HL-60 (cell line): ENCODE data around the gene PKP4.
"Not testable (repeated sequence)": the region's sequence is repeated elsewhere in the genome, so short reads cannot be mapped to it uniquely, and the experiment has no call there.

Source experiments
- DNase-seq, 2 experiments: peaks; one replicate each; pipeline ENCODE4 v3.0.0-alpha.2; 2010 to 2020; ENCODE audit warnings: low read depth in 1 of 2, low spot score in 1 of 2
- H3K27ac ChIP-seq: fragments of 250-450 bp; sonication (Bioruptor Pico); replicated peaks from 2 replicates; pipeline ENCODE4 v1.5.1; 2020; ENCODE audit warnings: mild to moderate bottlenecking, moderate library complexity
- H3K27me3 ChIP-seq: fragments of 250-450 bp; sonication (Bioruptor Pico); 2 replicates; pipeline ENCODE4 v1.5.1; 2021; ENCODE audit warnings: mild to moderate bottlenecking, moderate library complexity; ENCODE audit not compliant: insufficient read depth, poor library complexity, severe bottlenecking
- H3K4me3 ChIP-seq: replicated peaks from 2 replicates; pipeline ENCODE4 v1.5.1; 2011; ENCODE audit warnings: mild to moderate bottlenecking, control low read depth, low read length; ENCODE audit not compliant: insufficient read depth
- GABPA ChIP-seq: IDR thresholded peaks from 2 replicates; pipeline ENCODE4 v1.6.1; 2012; ENCODE audit warnings: low read depth
- POLR2AphosphoS5 ChIP-seq: IDR thresholded peaks from 2 replicates; pipeline ENCODE4 v1.6.1; 2012; ENCODE audit warnings: low read depth
- SPI1 ChIP-seq: IDR thresholded peaks from 2 replicates; pipeline ENCODE4 v1.6.1; 2012; ENCODE audit warnings: low read depth, mild to moderate bottlenecking, borderline replicate concordance
- TF ChIP-seq, protein P1 (sequence below): IDR thresholded peaks from one replicate; pipeline ENCODE4 v1.5.1; 2011; ENCODE audit warnings: low read length, control low read depth, inconsistent platforms; ENCODE audit not compliant: insufficient read depth
- TF ChIP-seq, protein P2 (sequence below): IDR thresholded peaks from 2 replicates; pipeline ENCODE4 v1.6.1; 2012; ENCODE audit warnings: low read depth; ENCODE audit not compliant: insufficient replicate concordance

Gene PKP4

DNA sequence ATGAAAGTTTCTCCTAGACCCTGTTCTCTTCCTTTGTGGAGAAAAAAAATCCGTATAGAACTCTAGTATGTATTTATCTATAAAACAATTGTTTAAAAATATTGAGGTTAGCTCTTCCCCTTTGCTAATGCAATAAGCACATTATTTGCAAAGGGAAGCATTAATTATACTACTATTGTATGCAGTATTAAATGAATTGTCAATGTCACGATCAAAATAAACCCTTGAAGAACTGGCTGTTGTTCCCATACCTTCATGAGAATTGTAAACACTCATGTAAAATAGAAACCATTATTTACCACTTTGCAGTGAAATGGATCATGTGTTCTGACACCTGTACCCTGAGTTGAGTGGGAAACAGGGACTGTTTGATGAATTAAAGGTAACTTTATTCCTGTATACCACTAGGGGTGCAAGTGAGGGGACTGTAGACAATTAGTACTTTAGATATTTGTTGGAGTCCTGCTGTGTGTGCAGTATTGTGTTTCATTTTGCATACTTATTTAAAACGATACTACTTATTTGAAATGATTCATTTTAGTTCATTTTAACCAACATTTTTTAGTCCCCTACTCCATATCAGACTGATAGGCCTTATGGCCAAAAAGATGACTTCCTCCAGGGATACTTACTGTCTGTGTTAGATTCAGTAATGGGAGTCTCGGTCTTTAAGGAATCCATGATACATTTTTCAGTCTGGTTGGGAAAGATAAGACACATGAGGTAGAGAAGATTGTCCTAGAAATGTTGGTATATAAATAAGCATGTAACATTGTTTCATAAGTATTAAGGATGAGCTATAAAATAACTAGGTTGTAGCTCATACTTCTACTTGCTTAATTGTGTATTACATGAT is 7.9 kb downstream of the PKP4 start:
- Histone ChIP-seq H3K27ac (no peak overlapping the region), H3K4me3 (no peak overlapping the region), H3K27me3 (no peaks in the 10 kb centered on the region)
- TF ChIP-seq POLR2AphosphoS5 (no peak), SPI1 (no peak)
- TF ChIP-seq, protein P1, sequence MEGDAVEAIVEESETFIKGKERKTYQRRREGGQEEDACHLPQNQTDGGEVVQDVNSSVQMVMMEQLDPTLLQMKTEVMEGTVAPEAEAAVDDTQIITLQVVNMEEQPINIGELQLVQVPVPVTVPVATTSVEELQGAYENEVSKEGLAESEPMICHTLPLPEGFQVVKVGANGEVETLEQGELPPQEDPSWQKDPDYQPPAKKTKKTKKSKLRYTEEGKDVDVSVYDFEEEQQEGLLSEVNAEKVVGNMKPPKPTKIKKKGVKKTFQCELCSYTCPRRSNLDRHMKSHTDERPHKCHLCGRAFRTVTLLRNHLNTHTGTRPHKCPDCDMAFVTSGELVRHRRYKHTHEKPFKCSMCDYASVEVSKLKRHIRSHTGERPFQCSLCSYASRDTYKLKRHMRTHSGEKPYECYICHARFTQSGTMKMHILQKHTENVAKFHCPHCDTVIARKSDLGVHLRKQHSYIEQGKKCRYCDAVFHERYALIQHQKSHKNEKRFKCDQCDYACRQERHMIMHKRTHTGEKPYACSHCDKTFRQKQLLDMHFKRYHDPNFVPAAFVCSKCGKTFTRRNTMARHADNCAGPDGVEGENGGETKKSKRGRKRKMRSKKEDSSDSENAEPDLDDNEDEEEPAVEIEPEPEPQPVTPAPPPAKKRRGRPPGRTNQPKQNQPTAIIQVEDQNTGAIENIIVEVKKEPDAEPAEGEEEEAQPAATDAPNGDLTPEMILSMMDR, result peak; percentile 15
- TF ChIP-seq, protein P2, sequence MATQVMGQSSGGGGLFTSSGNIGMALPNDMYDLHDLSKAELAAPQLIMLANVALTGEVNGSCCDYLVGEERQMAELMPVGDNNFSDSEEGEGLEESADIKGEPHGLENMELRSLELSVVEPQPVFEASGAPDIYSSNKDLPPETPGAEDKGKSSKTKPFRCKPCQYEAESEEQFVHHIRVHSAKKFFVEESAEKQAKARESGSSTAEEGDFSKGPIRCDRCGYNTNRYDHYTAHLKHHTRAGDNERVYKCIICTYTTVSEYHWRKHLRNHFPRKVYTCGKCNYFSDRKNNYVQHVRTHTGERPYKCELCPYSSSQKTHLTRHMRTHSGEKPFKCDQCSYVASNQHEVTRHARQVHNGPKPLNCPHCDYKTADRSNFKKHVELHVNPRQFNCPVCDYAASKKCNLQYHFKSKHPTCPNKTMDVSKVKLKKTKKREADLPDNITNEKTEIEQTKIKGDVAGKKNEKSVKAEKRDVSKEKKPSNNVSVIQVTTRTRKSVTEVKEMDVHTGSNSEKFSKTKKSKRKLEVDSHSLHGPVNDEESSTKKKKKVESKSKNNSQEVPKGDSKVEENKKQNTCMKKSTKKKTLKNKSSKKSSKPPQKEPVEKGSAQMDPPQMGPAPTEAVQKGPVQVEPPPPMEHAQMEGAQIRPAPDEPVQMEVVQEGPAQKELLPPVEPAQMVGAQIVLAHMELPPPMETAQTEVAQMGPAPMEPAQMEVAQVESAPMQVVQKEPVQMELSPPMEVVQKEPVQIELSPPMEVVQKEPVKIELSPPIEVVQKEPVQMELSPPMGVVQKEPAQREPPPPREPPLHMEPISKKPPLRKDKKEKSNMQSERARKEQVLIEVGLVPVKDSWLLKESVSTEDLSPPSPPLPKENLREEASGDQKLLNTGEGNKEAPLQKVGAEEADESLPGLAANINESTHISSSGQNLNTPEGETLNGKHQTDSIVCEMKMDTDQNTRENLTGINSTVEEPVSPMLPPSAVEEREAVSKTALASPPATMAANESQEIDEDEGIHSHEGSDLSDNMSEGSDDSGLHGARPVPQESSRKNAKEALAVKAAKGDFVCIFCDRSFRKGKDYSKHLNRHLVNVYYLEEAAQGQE, result no peak
- no peak for DNase-seq

GRCh38 chr2:158467248-158467647 is 10.5 kb downstream of the PKP4 start:
- no peak for DNase-seq
- Histone ChIP-seq H3K4me3 (no peak overlapping the region), H3K27ac (no peak overlapping the region), H3K27me3 (no peaks in the 10 kb centered on the region)
- TF ChIP-seq SPI1 (no peak), GABPA (no peak)
- TF ChIP-seq, protein P2, result no peak
- TF ChIP-seq, protein P1, result no peak

GRCh38 chr2:158472829-158473228 is 16.1 kb downstream of the PKP4 start:
- H3K27ac ChIP-seq, H3K27me3 ChIP-seq, DNase-seq, H3K4me3 ChIP-seq: not testable (repeated sequence)

- H3K27me3 ChIP-seq, H3K27ac ChIP-seq, H3K4me3 ChIP-seq, DNase-seq: not testable (repeated sequence)
Measured at GRCh38 chr2:158473300-158473699, 16.5 kb downstream of the PKP4 start.

DNA sequence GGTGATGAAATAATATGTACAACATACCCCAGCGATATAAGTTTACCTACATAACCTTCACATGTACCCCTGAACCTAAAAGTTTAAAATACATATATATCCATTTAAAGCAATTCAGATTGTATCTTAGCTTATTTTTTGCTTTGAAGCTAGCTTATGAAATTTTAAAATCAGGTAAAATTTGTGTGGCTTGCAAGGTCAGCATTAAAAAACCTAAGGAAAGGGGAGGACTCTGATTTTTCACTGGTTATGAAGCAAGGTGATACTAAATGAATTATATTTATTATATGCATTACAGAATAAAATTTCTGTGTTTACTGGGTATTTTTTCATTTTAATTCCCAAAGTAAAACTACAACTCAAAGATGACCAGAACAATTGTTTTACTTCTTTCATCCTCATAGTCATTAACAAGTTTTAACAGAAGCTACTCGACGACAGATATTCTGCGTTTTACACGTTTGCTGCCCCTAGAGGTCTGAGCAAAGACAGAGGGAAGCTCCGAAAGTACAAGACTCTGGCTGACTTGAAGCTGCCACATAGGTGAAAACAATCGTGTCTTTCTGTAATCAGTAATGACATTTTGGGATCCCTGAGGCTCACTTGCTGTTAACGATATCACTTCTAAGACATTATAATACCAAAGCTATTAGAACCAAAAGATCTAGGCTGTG is 17.1 kb downstream of the PKP4 start:
- no peak for DNase-seq
- no peaks in the 10 kb centered on the region for H3K27me3 ChIP-seq
- TF ChIP-seq GABPA (no peak), POLR2AphosphoS5 (no peak), SPI1 (no peak)
- TF ChIP-seq, protein P1, result no peak
- TF ChIP-seq, protein P2, result no peak
- no peak overlapping the region for H3K27ac ChIP-seq
- no peak overlapping the region for H3K4me3 ChIP-seq

- not testable (repeated sequence) for H3K27me3 ChIP-seq, DNase-seq, H3K4me3 ChIP-seq, H3K27ac ChIP-seq
Measured at GRCh38 chr2:158474526-158475011, 17.8 kb downstream of the PKP4 start.
